H1 (cell line): ENCODE results near the gene ARMH3. TPM values are rescaled to one million over a fixed set of nuclear protein-coding genes. Genes with fewer than 3 reads are reported as not detected.
A peak's percentile ranks its signal among the peaks of the same experiment; 100 is the strongest.

Experiments used
- EGR1 ChIP-seq: IDR thresholded peaks from 2 replicates; pipeline ENCODE4 v1.6.1; 2011; ENCODE audit warnings: low read depth, low read length, borderline replicate concordance
- EZH2 ChIP-seq: fragments of 200-600 bp; sonication (generic); IDR thresholded peaks from 2 replicates; pipeline ENCODE4 v1.7.1; 2012; ENCODE audit warnings: low read depth, mild to moderate bottlenecking, moderate library complexity, low read length, inconsistent platforms; ENCODE audit not compliant: severe bottlenecking
- GTF2F1 ChIP-seq: IDR thresholded peaks from 2 replicates; pipeline ENCODE4 v1.6.1; 2012; ENCODE audit warnings: low read depth, low read length, improper control_type of control experiment, borderline replicate concordance
- MAFK ChIP-seq: IDR thresholded peaks from 2 replicates; pipeline ENCODE4 v1.6.1; 2012; ENCODE audit warnings: low read depth, mild to moderate bottlenecking, improper control_type of control experiment, low read length
- RAD21 ChIP-seq, 2 experiments: IDR thresholded peaks in 1 of 2; conservative IDR thresholded peaks in 1 of 2; 2 replicates each; pipeline ENCODE4 v1.6.1; 2011; ENCODE audit warnings: low read depth in 2 of 2, low read length in 2 of 2, improper control_type of control experiment in 1 of 2, inconsistent platforms in 1 of 2, mild to moderate bottlenecking in 1 of 2, moderate library complexity in 1 of 2
- RXRA ChIP-seq: IDR thresholded peaks from 2 replicates; pipeline ENCODE4 v1.6.1; 2011; ENCODE audit warnings: low read depth, mild to moderate bottlenecking, low read length, moderate library complexity; ENCODE audit not compliant: insufficient read depth
- polyA plus RNA-seq, 7 experiments: library from polyadenylated mRNA; depleted of rRNA in 3 of 7; stranded (reverse) in 5 of 7; unstranded in 2 of 7; fragments of >200 nt in 5 of 7; fragments of 200-250 nt in 2 of 7; gene quantifications; 1 replicate in 5 of 7; 2 replicates in 1 of 7; 4 replicates in 1 of 7; pipeline versions ENCODE4 v1.2.1 to v1.2.3, GENCODE V29; 2011 to 2013; ENCODE audit warnings: missing spikeins in 2 of 7, mixed read lengths in 2 of 7
- total RNA-seq: library from RNA; stranded (reverse); fragmentation: NEBNext Ultra II Directional; extraction: Animal tissue kit (Norgen Biotek cat#: 25700); gene quantifications from 2 replicates; pipeline ENCODE4 v1.2.1, GENCODE V29; 2021
- TF ChIP-seq, protein P1 (sequence below): fragments of 300-600 bp; sonication (generic); IDR thresholded peaks from 2 replicates; pipeline ENCODE4 v1.7.1; 2012; ENCODE audit warnings: low read length, moderate library complexity, mild to moderate bottlenecking, inconsistent platforms; ENCODE audit not compliant: insufficient replicate concordance
- TF ChIP-seq, protein P2 (sequence below), 3 experiments: IDR thresholded peaks; 1 replicate in 2 of 3; 2 replicates in 1 of 3; pipeline versions ENCODE4 v1.5.1 to v1.6.1; 2011; ENCODE audit warnings: low read length in 3 of 3, mild to moderate bottlenecking in 3 of 3, inconsistent platforms in 2 of 3, low read depth in 1 of 3, moderate library complexity in 1 of 3; ENCODE audit not compliant: insufficient read depth in 1 of 3; ENCODE audit errors: control extremely low read depth in 1 of 3

ARMH3 gene
- total and polyA plus RNA-seq, 2 of the 8 experiments (the other 6 are each of a cell fraction or from before 2014, with no cell fraction given): 11.6 to 18.3 TPM

DNA sequence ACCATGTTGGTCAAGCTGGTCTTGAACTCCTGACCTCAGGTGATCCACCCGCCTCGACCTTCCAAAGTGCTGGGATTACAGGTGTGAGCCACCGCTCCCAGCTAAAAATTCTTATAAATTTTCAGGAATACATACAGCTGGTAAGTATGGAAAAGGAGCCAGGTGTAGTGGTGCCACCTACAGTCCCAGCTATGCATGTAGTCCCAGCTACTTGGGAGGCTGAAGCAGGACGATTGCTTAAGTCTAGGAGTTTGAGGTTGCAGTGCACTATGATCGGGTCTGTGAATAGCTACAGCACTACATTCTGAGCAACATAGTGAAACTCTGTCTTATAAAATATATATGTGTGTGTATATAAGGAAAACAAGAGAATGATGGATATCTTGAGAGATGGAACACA is 45.2 kb upstream of the ARMH3 start (continued):
- TF ChIP-seq, protein P1, sequence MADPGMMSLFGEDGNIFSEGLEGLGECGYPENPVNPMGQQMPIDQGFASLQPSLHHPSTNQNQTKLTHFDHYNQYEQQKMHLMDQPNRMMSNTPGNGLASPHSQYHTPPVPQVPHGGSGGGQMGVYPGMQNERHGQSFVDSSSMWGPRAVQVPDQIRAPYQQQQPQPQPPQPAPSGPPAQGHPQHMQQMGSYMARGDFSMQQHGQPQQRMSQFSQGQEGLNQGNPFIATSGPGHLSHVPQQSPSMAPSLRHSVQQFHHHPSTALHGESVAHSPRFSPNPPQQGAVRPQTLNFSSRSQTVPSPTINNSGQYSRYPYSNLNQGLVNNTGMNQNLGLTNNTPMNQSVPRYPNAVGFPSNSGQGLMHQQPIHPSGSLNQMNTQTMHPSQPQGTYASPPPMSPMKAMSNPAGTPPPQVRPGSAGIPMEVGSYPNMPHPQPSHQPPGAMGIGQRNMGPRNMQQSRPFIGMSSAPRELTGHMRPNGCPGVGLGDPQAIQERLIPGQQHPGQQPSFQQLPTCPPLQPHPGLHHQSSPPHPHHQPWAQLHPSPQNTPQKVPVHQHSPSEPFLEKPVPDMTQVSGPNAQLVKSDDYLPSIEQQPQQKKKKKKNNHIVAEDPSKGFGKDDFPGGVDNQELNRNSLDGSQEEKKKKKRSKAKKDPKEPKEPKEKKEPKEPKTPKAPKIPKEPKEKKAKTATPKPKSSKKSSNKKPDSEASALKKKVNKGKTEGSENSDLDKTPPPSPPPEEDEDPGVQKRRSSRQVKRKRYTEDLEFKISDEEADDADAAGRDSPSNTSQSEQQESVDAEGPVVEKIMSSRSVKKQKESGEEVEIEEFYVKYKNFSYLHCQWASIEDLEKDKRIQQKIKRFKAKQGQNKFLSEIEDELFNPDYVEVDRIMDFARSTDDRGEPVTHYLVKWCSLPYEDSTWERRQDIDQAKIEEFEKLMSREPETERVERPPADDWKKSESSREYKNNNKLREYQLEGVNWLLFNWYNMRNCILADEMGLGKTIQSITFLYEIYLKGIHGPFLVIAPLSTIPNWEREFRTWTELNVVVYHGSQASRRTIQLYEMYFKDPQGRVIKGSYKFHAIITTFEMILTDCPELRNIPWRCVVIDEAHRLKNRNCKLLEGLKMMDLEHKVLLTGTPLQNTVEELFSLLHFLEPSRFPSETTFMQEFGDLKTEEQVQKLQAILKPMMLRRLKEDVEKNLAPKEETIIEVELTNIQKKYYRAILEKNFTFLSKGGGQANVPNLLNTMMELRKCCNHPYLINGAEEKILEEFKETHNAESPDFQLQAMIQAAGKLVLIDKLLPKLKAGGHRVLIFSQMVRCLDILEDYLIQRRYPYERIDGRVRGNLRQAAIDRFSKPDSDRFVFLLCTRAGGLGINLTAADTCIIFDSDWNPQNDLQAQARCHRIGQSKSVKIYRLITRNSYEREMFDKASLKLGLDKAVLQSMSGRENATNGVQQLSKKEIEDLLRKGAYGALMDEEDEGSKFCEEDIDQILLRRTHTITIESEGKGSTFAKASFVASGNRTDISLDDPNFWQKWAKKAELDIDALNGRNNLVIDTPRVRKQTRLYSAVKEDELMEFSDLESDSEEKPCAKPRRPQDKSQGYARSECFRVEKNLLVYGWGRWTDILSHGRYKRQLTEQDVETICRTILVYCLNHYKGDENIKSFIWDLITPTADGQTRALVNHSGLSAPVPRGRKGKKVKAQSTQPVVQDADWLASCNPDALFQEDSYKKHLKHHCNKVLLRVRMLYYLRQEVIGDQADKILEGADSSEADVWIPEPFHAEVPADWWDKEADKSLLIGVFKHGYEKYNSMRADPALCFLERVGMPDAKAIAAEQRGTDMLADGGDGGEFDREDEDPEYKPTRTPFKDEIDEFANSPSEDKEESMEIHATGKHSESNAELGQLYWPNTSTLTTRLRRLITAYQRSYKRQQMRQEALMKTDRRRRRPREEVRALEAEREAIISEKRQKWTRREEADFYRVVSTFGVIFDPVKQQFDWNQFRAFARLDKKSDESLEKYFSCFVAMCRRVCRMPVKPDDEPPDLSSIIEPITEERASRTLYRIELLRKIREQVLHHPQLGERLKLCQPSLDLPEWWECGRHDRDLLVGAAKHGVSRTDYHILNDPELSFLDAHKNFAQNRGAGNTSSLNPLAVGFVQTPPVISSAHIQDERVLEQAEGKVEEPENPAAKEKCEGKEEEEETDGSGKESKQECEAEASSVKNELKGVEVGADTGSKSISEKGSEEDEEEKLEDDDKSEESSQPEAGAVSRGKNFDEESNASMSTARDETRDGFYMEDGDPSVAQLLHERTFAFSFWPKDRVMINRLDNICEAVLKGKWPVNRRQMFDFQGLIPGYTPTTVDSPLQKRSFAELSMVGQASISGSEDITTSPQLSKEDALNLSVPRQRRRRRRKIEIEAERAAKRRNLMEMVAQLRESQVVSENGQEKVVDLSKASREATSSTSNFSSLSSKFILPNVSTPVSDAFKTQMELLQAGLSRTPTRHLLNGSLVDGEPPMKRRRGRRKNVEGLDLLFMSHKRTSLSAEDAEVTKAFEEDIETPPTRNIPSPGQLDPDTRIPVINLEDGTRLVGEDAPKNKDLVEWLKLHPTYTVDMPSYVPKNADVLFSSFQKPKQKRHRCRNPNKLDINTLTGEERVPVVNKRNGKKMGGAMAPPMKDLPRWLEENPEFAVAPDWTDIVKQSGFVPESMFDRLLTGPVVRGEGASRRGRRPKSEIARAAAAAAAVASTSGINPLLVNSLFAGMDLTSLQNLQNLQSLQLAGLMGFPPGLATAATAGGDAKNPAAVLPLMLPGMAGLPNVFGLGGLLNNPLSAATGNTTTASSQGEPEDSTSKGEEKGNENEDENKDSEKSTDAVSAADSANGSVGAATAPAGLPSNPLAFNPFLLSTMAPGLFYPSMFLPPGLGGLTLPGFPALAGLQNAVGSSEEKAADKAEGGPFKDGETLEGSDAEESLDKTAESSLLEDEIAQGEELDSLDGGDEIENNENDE: no peak
- TF ChIP-seq EZH2: no peak
- no peak for TF ChIP-seq EGR1
- TF ChIP-seq RAD21 (IDR thresholded peaks at IDR 0.05 in 1 of 2, conservative IDR thresholded peaks at IDR 0.05 in 1 of 2; ENCODE audit: low read depth in 2 of 2, low read length in 2 of 2): peak; percentile 4 to 33; a peak in 1 of 4 replicates
- TF ChIP-seq, protein P2, sequence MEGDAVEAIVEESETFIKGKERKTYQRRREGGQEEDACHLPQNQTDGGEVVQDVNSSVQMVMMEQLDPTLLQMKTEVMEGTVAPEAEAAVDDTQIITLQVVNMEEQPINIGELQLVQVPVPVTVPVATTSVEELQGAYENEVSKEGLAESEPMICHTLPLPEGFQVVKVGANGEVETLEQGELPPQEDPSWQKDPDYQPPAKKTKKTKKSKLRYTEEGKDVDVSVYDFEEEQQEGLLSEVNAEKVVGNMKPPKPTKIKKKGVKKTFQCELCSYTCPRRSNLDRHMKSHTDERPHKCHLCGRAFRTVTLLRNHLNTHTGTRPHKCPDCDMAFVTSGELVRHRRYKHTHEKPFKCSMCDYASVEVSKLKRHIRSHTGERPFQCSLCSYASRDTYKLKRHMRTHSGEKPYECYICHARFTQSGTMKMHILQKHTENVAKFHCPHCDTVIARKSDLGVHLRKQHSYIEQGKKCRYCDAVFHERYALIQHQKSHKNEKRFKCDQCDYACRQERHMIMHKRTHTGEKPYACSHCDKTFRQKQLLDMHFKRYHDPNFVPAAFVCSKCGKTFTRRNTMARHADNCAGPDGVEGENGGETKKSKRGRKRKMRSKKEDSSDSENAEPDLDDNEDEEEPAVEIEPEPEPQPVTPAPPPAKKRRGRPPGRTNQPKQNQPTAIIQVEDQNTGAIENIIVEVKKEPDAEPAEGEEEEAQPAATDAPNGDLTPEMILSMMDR (IDR thresholded peaks at IDR 0.05; ENCODE audit: control extremely low read depth in 1 of 3, insufficient read depth in 1 of 3, low read depth in 1 of 3, low read length in 3 of 3): peak in 2 of 3 experiments; percentile 13 to 28; a peak in 2 of 4 replicates
- TF ChIP-seq RXRA: no peak
- no peak for TF ChIP-seq GTF2F1
- no peak for TF ChIP-seq MAFK
